ENCODE measurements around the gene TBC1D23. TPM values are rescaled to one million over a fixed set of nuclear protein-coding genes. Genes with fewer than 3 reads are reported as not detected.
A peak's percentile ranks its signal among the peaks of the same experiment; 100 is the strongest.

The TBC1D23 gene
- total and polyA plus RNA-seq, 2 of the 13 experiments (the other 11 are each of a cell fraction or from before 2014, with no cell fraction given): 28.7 to 35.4 TPM

DNA sequence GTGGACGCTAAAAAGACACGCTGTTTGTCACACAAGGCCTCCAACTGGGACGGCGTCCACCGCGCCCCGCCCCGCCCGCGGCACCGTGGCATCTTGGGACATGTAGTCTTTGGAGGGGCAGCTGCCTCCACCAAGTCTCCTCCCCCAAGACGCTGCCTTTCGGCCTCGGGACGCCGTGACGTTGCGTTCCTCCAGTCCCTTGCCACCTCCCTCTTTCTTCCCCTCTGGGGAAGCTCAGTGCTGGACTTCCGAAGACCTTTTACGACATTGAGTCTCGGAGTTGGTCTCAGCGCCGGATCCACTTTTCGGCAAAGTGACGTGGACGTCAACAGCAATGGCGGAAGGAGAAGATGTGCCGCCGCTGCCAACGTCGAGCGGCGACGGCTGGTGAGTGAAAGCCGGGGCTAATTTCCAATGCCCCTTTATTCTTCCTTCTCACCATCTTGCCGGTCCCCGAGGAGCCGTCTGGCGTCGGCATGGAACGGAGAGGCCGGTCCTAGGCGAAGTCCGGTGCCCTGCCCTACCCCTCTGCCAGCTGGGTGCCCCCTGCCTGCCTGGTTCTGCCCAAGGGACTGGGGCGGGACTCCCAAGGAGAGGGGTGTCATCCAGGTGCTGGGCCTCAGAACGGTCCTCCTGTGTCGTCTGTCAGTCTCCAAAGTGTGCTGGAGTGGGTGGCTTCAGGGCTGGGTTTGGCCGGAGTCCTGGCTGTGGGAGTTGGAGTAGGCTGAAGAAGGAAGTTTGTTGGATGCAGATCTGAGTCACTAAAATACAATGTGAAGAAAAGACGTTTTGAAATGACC lies at the start of gene TBC1D23 (continued):
- TF ChIP-seq, protein P1, sequence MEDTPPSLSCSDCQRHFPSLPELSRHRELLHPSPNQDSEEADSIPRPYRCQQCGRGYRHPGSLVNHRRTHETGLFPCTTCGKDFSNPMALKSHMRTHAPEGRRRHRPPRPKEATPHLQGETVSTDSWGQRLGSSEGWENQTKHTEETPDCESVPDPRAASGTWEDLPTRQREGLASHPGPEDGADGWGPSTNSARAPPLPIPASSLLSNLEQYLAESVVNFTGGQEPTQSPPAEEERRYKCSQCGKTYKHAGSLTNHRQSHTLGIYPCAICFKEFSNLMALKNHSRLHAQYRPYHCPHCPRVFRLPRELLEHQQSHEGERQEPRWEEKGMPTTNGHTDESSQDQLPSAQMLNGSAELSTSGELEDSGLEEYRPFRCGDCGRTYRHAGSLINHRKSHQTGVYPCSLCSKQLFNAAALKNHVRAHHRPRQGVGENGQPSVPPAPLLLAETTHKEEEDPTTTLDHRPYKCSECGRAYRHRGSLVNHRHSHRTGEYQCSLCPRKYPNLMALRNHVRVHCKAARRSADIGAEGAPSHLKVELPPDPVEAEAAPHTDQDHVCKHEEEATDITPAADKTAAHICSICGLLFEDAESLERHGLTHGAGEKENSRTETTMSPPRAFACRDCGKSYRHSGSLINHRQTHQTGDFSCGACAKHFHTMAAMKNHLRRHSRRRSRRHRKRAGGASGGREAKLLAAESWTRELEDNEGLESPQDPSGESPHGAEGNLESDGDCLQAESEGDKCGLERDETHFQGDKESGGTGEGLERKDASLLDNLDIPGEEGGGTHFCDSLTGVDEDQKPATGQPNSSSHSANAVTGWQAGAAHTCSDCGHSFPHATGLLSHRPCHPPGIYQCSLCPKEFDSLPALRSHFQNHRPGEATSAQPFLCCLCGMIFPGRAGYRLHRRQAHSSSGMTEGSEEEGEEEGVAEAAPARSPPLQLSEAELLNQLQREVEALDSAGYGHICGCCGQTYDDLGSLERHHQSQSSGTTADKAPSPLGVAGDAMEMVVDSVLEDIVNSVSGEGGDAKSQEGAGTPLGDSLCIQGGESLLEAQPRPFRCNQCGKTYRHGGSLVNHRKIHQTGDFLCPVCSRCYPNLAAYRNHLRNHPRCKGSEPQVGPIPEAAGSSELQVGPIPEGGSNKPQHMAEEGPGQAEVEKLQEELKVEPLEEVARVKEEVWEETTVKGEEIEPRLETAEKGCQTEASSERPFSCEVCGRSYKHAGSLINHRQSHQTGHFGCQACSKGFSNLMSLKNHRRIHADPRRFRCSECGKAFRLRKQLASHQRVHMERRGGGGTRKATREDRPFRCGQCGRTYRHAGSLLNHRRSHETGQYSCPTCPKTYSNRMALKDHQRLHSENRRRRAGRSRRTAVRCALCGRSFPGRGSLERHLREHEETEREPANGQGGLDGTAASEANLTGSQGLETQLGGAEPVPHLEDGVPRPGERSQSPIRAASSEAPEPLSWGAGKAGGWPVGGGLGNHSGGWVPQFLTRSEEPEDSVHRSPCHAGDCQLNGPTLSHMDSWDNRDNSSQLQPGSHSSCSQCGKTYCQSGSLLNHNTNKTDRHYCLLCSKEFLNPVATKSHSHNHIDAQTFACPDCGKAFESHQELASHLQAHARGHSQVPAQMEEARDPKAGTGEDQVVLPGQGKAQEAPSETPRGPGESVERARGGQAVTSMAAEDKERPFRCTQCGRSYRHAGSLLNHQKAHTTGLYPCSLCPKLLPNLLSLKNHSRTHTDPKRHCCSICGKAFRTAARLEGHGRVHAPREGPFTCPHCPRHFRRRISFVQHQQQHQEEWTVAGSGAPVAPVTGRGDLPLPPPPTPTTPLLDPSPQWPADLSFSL (CRISPR knock-in tag; IDR thresholded peaks at IDR 0.05): 0 out of 2 replicates have a peak, but pooled peaks have one; percentile 55
- no peak for TF ChIP-seq ZNF562 (CRISPR knock-in tag; IDR thresholded peaks at IDR 0.05; ENCODE audit: borderline replicate concordance)
- TF ChIP-seq ZNF547 (CRISPR knock-in tag; IDR thresholded peaks at IDR 0.05): peak; percentile 62; the same call in 1 of the 2 replicates
- peak; percentile 43; the same call in 1 of the 2 replicates for TF ChIP-seq ZHX2 (IDR thresholded peaks at IDR 0.05; ENCODE audit: low read depth)
- TF ChIP-seq ZHX2 (CRISPR knock-in tag; IDR thresholded peaks at IDR 0.05; ENCODE audit: borderline replicate concordance): no peak
- TF ChIP-seq, protein P2, sequence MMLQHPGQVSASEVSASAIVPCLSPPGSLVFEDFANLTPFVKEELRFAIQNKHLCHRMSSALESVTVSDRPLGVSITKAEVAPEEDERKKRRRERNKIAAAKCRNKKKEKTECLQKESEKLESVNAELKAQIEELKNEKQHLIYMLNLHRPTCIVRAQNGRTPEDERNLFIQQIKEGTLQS (CRISPR knock-in tag; IDR thresholded peaks at IDR 0.05): no peak
- no peak for TF ChIP-seq FLYWCH1 (CRISPR knock-in tag; IDR thresholded peaks at IDR 0.05)
- 0 out of 2 replicates have a peak, but pooled peaks have one; percentile 57 for TF ChIP-seq ZNF225 (CRISPR knock-in tag; IDR thresholded peaks at IDR 0.05)
- TF ChIP-seq MTA1 (CRISPR knock-in tag; IDR thresholded peaks at IDR 0.05; ENCODE audit: borderline replicate concordance): peak; percentile 67
- TF ChIP-seq ZNF567 (CRISPR knock-in tag; IDR thresholded peaks at IDR 0.05; ENCODE audit: borderline replicate concordance): peak; percentile 20; the same call in 1 of the 2 replicates
- peak; percentile 13; the same call in 1 of the 2 replicates for TF ChIP-seq ZNF460 (CRISPR knock-in tag; IDR thresholded peaks at IDR 0.05; ENCODE audit: borderline replicate concordance)
- peak; percentile 83 for TF ChIP-seq DRAP1 (CRISPR knock-in tag; IDR thresholded peaks at IDR 0.05)
- TF ChIP-seq NONO (IDR thresholded peaks at IDR 0.05): no peak
- TF ChIP-seq NONO (CRISPR knock-in tag; conservative IDR thresholded peaks at IDR 0.05): peak; percentile 78
- 0 out of 2 replicates have a peak, but pooled peaks have one; percentile 23 for TF ChIP-seq DNMT3B (CRISPR knock-in tag; conservative IDR thresholded peaks at IDR 0.05)

Data from HepG2 (cell line).